Measurements from ENCODE around the gene ACKR2.

ACKR2 gene

DNA sequence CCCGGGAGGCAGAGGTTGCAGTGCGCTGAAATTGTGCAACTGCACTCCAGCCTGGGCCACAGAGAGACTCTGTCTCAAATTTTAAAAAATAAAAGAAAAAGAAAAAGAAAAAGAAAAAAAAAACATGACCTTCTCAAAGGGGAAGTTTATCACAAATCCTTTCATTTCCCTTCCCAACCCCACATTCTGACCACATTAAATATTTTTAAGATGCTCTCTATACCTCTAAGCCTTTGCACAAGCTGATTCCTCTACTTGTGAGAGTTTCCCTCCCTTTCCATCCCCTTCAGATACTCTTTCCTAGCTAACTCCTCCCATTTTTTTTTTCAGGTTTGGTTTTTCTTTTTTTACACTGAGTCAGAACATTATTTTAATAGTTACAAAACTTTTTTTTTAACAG is 9.0 kb upstream of the ACKR2 start:
- H3K4me3 ChIP-seq (ENCODE audit: low read depth, low read length) = no peak overlapping the region
- TF ChIP-seq, protein P1, sequence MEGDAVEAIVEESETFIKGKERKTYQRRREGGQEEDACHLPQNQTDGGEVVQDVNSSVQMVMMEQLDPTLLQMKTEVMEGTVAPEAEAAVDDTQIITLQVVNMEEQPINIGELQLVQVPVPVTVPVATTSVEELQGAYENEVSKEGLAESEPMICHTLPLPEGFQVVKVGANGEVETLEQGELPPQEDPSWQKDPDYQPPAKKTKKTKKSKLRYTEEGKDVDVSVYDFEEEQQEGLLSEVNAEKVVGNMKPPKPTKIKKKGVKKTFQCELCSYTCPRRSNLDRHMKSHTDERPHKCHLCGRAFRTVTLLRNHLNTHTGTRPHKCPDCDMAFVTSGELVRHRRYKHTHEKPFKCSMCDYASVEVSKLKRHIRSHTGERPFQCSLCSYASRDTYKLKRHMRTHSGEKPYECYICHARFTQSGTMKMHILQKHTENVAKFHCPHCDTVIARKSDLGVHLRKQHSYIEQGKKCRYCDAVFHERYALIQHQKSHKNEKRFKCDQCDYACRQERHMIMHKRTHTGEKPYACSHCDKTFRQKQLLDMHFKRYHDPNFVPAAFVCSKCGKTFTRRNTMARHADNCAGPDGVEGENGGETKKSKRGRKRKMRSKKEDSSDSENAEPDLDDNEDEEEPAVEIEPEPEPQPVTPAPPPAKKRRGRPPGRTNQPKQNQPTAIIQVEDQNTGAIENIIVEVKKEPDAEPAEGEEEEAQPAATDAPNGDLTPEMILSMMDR (IDR thresholded peaks at IDR 0.05; ENCODE audit: low read depth, low read length) = no peak
- in situ Hi-C loops (cut with HindIII; ENCODE audit: low sequenced_read_pairs) = no loop called here
- DNase-seq (ENCODE audit: low read depth, low spot score) = no peak

GRCh38 chr3:42801048-42801620 is 8.1 kb upstream of the ACKR2 start:
- H3K4me3 ChIP-seq (ENCODE audit: low read depth, low read length) = no peak overlapping the region
- in situ Hi-C loops (cut with HindIII; ENCODE audit: low sequenced_read_pairs) = no loop called here
- TF ChIP-seq, protein P1 (IDR thresholded peaks at IDR 0.05; ENCODE audit: low read depth, low read length) = no peak
- no peak for DNase-seq (ENCODE audit: low read depth, low spot score)

GRCh38 chr3:42801784-42802183 is 7.5 kb upstream of the ACKR2 start:
- no peak for DNase-seq (ENCODE audit: low read depth, low spot score)
- TF ChIP-seq, protein P1 (IDR thresholded peaks at IDR 0.05; ENCODE audit: low read depth, low read length) = no peak
- no peak overlapping the region for H3K4me3 ChIP-seq (ENCODE audit: low read depth, low read length)
- in situ Hi-C loops (cut with HindIII; ENCODE audit: low sequenced_read_pairs) = no loop called here

GRCh38 chr3:42802876-42803413 is 6.3 kb upstream of the ACKR2 start:
- H3K4me3 ChIP-seq (ENCODE audit: low read depth, low read length) = peak overlapping the region; percentile 86
- DNase-seq (ENCODE audit: low read depth, low spot score) = peak; percentile 40
- TF ChIP-seq, protein P1 (IDR thresholded peaks at IDR 0.05; ENCODE audit: low read depth, low read length) = no peak
- in situ Hi-C loops (cut with HindIII; ENCODE audit: low sequenced_read_pairs) = no loop called here

DNA sequence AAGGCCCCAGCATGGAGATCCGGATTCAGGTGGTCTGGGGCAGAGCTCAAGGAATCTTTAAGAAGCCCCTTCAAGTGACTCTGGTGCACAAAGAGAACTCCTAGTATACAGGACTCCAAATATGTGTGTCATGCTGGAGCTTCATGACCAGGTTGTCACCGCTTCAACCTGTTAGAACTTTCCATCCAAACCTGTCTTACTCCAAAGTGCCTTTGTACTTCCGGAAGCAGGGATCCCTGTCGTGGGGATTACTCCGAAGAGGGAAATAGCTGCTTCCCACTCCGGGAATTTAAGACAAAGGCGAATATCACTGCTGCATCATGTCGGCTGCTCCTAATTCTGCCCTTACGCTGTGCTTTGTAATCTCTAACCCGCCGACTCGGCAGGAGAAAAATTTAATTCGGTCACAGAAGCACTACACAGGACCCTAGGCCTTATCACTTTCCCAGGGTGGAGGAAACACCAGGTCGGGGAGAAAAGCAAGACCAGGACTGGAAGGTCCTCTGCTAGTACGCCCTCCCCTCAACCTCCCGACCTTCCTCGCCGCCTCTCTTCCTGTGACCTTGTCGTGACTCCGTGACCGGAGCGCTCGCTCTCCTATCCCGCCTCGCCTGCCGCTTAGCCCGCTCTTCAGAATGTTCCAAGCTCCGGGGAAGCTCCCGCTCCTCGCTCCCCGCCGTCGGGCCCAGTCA is 5.7 kb upstream of the ACKR2 start:
- in situ Hi-C loops (cut with HindIII; ENCODE audit: low sequenced_read_pairs) = no loop called here
- TF ChIP-seq, protein P1 (IDR thresholded peaks at IDR 0.05; ENCODE audit: low read depth, low read length) = no peak
- H3K4me3 ChIP-seq (ENCODE audit: low read depth, low read length) = peak overlapping the region; percentile 86
- peak; percentile 43 for DNase-seq (ENCODE audit: low read depth, low spot score)

- in situ Hi-C loops (cut with HindIII; ENCODE audit: low sequenced_read_pairs) = no loop called here
- TF ChIP-seq, protein P1 (IDR thresholded peaks at IDR 0.05; ENCODE audit: low read depth, low read length) = no peak
- peak within 1 kb of the TSS; percentile 86 for H3K4me3 ChIP-seq (ENCODE audit: low read depth, low read length)
- DNase-seq (ENCODE audit: low read depth, low spot score) = peak; percentile 94
Measured at GRCh38 chr3:42804106-42804830, 5.0 kb upstream of the ACKR2 start, which contains the start of gene HIGD1A. HIGD1A (minus strand) TSS chr3:42804490; CDS start chr3:42794253, 10,237 bp downstream.

Data from astrocyte of the spinal cord (primary cell).